Natural killer cell (primary cell): ENCODE measurements around the gene PREB. TPM values are rescaled to one million over a fixed set of nuclear protein-coding genes. Genes with fewer than 3 reads are reported as not detected.

ENCODE experiments used
- ATAC-seq, 3 donors: fragments of 150-1000 bp in 2 of 3; fragments of 200-7000 bp in 1 of 3; cut with Tn5 transposase; 1 replicate in 1 of 3; 2 replicates in 2 of 3; pipeline ENCODE4 v1.10.0; 2021; ENCODE audit warnings: mild to moderate bottlenecking in 2 of 3, moderate library complexity in 2 of 3
- DNase-seq, 2 donors: peaks; one replicate each; pipeline versions ENCODE4 v3.0.0 to v3.0.0-alpha.2; 2013 to 2021; ENCODE audit warnings: mixed read lengths in 1 of 2
- H3K27ac ChIP-seq: one replicate; pipeline ENCODE4 v1.5.1; 2013; ENCODE audit warnings: mild to moderate bottlenecking, low read length
- H3K27me3 ChIP-seq: one replicate; pipeline ENCODE4 v1.6.1; 2013; ENCODE audit warnings: low read length; ENCODE audit not compliant: control insufficient read depth, insufficient read depth
- H3K36me3 ChIP-seq: one replicate; pipeline ENCODE4 v1.6.1; 2013; ENCODE audit warnings: low read length; ENCODE audit not compliant: control insufficient read depth, insufficient read depth
- H3K4me1 ChIP-seq: one replicate; pipeline ENCODE4 v1.6.1; 2013; ENCODE audit warnings: low read length; ENCODE audit not compliant: control insufficient read depth, insufficient read depth
- H3K4me3 ChIP-seq: one replicate; pipeline ENCODE4 v1.5.1; 2013; ENCODE audit warnings: low read length
- H3K9me3 ChIP-seq: one replicate; pipeline ENCODE4 v1.6.1; 2013; ENCODE audit warnings: low read length; ENCODE audit not compliant: control insufficient read depth, insufficient read depth
- H3K27ac Mint-ChIP-seq, 2 donors: one replicate each; pipeline ENCODE4 v1.8.0; 2022; ENCODE audit warnings: mild to moderate bottlenecking in 2 of 2, mixed read lengths in 2 of 2, moderate library complexity in 1 of 2
- H3K27me3 Mint-ChIP-seq, 2 donors: one replicate each; pipeline ENCODE4 v1.8.0; 2022; ENCODE audit warnings: low read depth in 2 of 2, mixed read lengths in 2 of 2
- H3K36me3 Mint-ChIP-seq: one replicate; pipeline ENCODE4 v1.8.0; 2022; ENCODE audit warnings: mixed read lengths
- H3K4me1 Mint-ChIP-seq, 2 donors: one replicate each; pipeline ENCODE4 v1.8.0; 2022; ENCODE audit warnings: mixed read lengths in 2 of 2
- H3K4me3 Mint-ChIP-seq: one replicate; pipeline ENCODE4 v1.8.0; 2022; ENCODE audit warnings: mild to moderate bottlenecking, moderate library complexity, mixed read lengths
- H3K9me3 Mint-ChIP-seq, 2 donors: one replicate each; pipeline ENCODE4 v1.8.0; 2022; ENCODE audit warnings: mixed read lengths in 2 of 2
- WGBS: methylation state at CpG from one replicate; pipeline ENCODE4 v1.1.7; 2013; ENCODE audit warnings: missing lambda C conversion rate; ENCODE audit not compliant: insufficient coverage; 5-methylcytosine and 5-hydroxymethylcytosine counted together
- intact Hi-C: fragments of 100-400 bp; cut with micrococcal nuclease; formaldehyde crosslinking; loops from one replicate; pipeline ENCODE4 v1.14.2; 2022
- total RNA-seq, 4 donors: library from RNA; stranded (reverse); fragments of 120-200 nt in 1 of 4; gene quantifications; one replicate each; pipeline versions ENCODE4 v1.2.3 to v1.2.4, GENCODE V29; 2013 to 2022
- TF ChIP-seq, protein P1 (sequence below): fragments of 200-600 bp; IDR thresholded peaks from one replicate; pipeline ENCODE4 v1.8.0; 2022; ENCODE audit warnings: antibody characterized with exemption

Gene PREB
- total RNA-seq, 3 donors from 2014 or later (not counting 1 experiment from before 2014, with no cell fraction given) = 24.6 to 41.5 (median 31.2) TPM

DNA sequence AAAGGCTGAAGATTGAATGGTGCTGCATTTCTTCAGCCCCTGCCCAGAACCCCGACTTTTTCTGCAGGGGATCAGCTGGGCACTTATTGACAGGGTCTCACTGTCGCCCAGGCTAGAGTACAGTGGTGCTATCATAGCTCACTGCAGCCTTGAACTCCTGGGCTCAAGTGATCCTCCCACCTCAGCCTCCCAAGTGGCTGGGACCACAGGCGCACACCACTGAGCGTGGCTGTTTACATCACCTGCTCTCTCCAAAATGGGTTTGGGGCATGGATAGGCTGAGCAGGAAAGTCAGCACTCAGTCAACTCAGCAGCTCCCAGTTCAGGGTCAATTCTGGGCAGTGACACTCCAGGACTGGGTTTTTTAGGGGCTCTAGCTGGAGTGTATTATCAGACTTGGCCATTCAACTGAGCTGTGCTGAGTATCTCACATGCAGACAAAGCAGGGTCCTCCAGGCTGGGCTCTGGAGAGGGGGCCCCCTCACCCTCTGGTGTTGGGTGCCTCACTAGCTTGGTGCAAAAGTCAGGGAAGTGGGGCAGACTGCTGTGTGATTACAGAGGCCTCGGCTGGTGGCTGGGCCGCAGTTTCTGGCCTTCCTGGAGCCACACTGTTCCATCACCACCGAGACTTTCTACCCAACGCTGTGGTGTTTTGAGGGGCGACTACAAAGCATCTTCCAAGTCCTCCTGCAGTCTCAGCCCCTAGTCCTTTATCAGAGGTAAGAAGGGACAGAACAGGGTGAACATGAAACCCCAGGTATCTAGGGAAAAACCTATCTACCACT, 6.4 kb downstream of the PREB start:
- DNase-seq (no peak), ATAC-seq (no peak)
- no peaks in the 10 kb centered on the region for H3K9me3 ChIP-seq
- H3K27me3 ChIP-seq = no peaks in the 10 kb centered on the region
- H3K27ac ChIP-seq = no peak overlapping the region
- Mint-ChIP-seq H3K36me3 (no peaks in the 10 kb centered on the region), H3K4me3 (no peak overlapping the region), H3K27ac (no peak overlapping the region), H3K27me3 (no peaks in the 10 kb centered on the region), H3K4me1 (peaks cover 8 to 25% of the 10 kb centered on the region in 2 donors), H3K9me3 (no peaks in the 10 kb centered on the region)
- H3K4me3 ChIP-seq = no peak overlapping the region
- intact Hi-C loops = no loop called here
- WGBS = 93% methylated on average over 8 of the region's 9 CpGs
- TF ChIP-seq, protein P1, sequence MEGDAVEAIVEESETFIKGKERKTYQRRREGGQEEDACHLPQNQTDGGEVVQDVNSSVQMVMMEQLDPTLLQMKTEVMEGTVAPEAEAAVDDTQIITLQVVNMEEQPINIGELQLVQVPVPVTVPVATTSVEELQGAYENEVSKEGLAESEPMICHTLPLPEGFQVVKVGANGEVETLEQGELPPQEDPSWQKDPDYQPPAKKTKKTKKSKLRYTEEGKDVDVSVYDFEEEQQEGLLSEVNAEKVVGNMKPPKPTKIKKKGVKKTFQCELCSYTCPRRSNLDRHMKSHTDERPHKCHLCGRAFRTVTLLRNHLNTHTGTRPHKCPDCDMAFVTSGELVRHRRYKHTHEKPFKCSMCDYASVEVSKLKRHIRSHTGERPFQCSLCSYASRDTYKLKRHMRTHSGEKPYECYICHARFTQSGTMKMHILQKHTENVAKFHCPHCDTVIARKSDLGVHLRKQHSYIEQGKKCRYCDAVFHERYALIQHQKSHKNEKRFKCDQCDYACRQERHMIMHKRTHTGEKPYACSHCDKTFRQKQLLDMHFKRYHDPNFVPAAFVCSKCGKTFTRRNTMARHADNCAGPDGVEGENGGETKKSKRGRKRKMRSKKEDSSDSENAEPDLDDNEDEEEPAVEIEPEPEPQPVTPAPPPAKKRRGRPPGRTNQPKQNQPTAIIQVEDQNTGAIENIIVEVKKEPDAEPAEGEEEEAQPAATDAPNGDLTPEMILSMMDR = no peak
- peaks cover 29% of the 10 kb centered on the region for H3K36me3 ChIP-seq
- H3K4me1 ChIP-seq = peaks cover 16% of the 10 kb centered on the region

DNA sequence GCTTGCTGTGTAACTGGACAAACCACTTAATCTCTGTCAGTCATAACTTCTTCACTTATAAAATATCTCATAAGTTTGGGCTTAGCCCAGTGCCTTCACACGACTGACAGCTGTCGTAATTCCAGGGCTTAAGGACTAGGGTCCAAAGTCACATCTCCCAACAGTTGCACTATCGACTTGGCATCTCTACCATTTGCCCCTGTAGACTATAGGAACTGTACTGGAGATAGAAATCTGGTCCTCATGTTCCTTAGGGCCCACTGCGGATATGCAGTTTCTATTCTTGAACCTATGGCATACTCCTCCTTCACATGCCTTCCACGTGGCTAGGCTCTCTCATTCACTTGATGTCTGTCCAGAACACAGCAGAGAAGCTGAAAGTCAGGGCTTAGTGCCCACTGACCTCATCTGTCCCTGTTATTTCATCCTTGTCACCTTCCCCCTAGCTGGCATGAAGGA, 8.2 kb downstream of the PREB start:
- H3K4me1 Mint-ChIP-seq = peaks cover 9 to 29% of the 10 kb centered on the region in 2 donors
- H3K9me3 Mint-ChIP-seq = no peaks in the 10 kb centered on the region
- Histone ChIP-seq H3K4me1 (peaks cover 15% of the 10 kb centered on the region), H3K36me3 (peaks cover 16% of the 10 kb centered on the region), H3K9me3 (no peaks in the 10 kb centered on the region), H3K27ac (no peak overlapping the region), H3K27me3 (no peaks in the 10 kb centered on the region), H3K4me3 (no peak overlapping the region)
- TF ChIP-seq, protein P1 = no peak
- DNase-seq (no peak), ATAC-seq (no peak)
- intact Hi-C loops = no loop called here
- no peaks in the 10 kb centered on the region for H3K27me3 Mint-ChIP-seq
- 75% methylated on average over 5 of the region's 5 CpGs for WGBS
- H3K36me3 Mint-ChIP-seq = no peaks in the 10 kb centered on the region
- no peak overlapping the region for H3K4me3 Mint-ChIP-seq
- peak overlapping the region in 1 of 2 donors; percentile 15 for H3K27ac Mint-ChIP-seq

DNA sequence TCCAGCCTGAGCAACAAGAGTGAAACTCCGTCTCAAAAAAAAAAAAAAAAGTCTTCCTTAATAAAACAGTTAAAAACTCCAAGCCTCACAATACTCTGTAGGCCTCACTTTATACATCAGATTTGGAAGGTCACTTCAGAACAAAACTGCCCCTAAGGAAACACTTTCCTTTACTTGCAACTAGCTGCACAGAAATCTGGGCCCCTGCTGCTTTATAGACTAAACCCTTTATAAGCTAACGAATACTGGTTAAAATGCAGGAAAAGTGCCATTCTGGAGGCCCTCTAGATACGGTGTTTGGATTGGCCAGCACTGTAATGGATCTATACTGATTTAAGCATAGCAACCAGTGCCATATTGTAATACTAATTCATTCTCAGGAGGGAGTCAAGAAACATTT, 9.3 kb downstream of the PREB start:
- Histone ChIP-seq H3K9me3 (no peaks in the 10 kb centered on the region), H3K36me3 (peaks cover 4% of the 10 kb centered on the region), H3K27ac (no peak overlapping the region), H3K4me1 (peaks cover 15% of the 10 kb centered on the region), H3K4me3 (no peak overlapping the region), H3K27me3 (no peaks in the 10 kb centered on the region)
- H3K4me1 Mint-ChIP-seq = peaks cover 9 to 22% of the 10 kb centered on the region in 2 donors
- DNase-seq (no peak), ATAC-seq (no peak)
- TF ChIP-seq, protein P1 = no peak
- WGBS = 95% methylated on average over 3 of the region's 3 CpGs
- H3K9me3 Mint-ChIP-seq = no peaks in the 10 kb centered on the region
- peaks cover 2 to 3% of the 10 kb centered on the region in 2 donors for H3K27me3 Mint-ChIP-seq
- peak overlapping the region; percentile 58 for H3K4me3 Mint-ChIP-seq
- H3K27ac Mint-ChIP-seq = no peak overlapping the region
- intact Hi-C loops = no loop called here
- no peaks in the 10 kb centered on the region for H3K36me3 Mint-ChIP-seq
